HCEC 1CT (cell line): ENCODE data around the gene GPC4.

Experiments used
- DNase-seq: peaks from one replicate; pipeline ENCODE4 v3.0.0-alpha.2; 2017

The GPC4 gene

DNA sequence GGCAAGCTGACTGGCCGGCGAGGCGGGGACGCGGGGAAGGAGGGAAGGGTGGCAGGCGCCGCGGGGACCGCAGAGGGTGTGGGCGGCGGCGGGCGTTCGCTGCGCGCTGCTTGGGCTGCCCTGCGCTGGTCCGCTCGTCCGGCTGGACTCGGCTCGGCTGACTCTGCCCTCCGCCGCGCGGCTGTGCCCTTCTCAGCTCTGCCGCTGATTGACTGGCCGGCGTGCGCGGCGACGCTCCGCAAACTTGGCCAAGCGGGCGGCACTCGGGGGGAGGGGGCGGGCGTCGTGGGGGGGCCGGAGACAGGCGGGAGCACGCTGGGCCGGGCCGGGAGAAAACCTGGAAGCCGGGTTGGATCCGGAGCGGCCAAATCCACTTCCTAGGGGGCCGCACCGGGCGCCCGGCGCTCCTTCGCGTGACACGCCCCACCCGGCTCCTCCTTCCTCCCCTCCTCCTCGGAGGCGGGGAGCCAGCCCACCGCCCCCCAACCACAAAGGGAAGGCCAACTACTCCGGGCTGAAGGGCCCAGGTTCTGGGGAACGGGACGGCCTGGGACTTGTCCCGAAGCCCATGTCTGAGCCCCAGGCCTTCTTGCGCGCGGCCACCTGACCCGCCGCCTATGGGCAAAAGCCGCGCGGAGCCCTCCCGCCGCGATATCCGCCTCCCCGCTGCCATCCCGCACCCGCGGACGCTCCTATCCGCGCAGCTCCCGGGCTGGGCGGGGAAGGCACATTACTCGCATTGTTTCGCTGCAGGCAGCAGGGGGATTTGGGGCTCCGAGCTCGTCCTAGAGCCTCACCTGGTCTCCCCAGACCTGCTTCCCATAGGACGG, at the start of gene GPC4:
Gene GPC4 (minus strand): TSS at position 214 of the 830 bp plus-strand sequence. CDS start 524 bp downstream, outside the sequence.
- DNase-seq, result no peak

DNA sequence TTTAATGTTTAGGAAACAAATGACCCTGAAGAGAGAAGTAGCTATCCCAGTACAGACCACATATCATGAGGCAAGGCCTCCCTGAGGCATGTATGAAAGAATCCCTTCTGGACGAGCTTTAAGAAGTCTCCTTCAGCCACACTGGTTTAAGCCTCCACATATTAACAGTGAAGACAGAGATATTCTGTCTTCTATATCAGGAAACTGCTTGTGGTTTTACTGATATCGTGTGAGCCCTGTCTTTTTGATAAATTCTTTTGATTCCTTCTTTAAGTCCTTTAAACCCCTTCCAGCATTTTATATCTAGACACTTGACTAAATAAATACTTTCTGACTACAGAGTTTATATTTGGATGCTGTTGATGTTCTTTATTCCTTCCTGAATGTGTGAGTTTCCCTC, 45.9 kb upstream of the GPC4 start:
- DNase-seq, result no peak

DNA sequence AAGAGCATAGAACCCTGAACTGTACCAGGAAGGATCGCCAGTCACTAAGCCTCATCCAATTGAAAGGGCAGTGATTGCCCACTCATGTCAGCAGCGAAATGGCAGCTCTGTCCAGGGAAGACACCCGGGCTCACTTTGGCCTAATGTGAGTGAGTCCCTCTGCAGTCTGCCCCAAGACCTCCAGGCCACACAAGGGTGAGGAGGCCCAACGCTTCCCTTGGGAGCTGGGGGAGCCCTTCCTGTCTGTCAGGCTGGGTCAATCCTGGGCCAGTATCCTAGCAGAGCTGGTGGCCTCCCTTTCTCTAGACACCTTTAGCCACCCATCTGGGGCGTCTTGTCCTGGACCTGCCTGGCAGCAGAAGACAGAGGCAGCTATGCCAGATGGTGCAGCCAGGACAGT, 39.6 kb upstream of the GPC4 start:
- no peak for DNase-seq

DNA sequence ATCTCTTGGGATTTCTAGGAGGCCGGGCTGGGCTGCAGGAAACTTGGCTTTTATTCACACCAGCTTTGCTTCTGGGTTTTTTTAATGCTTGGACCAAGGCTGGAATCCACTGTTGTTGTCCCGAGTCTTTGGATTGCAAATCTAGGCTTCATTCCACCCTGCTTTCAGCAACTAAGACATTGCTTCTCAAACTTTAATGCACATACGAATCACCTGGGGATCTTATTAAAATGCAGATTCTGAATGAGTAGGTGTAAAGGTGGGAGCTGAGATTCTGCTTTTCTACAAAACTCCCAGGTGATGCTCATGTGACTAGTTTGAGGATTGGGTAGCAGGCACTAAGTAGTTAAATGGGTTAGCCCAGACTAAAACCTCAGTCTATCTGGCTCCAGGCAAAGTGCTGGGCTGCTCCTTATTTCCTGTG, 39.2 kb upstream of the GPC4 start:
- no peak for DNase-seq

DNA sequence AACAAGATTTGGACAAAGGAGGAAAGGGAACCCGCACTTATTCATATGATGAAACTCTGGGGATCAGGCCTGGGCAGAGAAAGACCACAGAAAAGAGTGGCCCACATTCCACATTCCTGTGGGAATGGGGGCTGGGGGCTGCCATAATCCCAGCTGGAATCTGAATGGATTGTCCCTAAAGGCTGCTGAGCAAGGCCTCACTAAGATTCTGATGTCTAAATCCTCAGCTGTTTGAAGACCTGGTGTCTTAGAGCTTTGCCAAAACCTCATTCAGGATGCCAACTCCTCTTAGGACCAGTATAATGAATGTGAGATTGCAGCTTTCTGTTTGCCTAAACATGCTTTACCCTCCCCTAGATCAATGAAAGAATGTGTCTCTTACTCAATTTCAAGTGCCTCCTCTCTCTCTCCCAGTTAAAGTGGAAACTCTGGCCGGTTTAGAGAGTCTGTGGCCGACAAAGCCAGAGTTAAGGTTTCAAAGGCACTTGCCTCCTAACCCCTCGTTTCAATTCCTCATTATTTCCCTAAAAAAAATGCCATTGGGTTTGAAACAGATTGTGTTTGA, 33.3 kb upstream of the GPC4 start:
- DNase-seq, result no peak

DNA sequence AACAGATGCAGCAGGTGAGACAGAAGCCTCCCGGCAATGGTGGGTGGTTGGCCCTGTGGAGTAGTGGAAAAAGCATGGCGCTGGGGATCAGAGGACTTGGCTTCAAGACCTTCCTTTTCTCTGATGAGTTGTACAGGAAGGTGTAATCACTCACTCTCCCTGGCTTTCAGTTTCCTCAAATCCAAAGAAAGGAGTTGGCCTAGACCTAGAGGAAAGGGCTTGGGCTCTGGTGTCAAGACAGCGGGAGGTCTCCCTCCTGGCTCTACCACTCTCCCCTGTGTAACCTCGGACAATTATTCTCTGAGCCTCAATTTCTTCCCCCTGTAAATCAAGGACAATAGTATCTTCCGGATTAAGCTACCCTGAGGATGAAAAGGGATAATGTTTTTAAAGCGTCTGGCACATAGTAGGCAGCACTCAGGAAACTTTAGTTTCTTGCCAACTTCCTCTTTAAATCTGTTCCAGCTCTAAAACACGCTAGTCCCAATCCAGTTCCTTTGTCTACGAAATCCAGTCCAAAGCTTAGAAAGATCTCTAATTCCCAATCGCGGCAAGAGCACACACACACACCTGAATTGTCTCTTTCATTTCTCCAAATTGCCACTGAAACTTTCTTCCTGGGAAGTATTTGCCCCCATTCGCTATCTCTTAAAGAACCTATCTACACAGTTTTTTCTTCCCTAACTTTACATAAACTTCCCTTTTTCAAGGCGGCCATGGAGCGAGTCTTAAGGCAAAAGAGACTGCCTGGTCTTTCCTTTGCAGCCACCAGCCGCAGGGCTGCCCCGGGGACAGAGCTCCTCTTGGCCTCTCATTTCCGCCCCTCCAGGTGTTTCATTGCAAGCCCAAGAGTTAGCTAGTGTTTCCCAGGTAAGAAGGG, 29.9 kb upstream of the GPC4 start:
- no peak for DNase-seq

DNA sequence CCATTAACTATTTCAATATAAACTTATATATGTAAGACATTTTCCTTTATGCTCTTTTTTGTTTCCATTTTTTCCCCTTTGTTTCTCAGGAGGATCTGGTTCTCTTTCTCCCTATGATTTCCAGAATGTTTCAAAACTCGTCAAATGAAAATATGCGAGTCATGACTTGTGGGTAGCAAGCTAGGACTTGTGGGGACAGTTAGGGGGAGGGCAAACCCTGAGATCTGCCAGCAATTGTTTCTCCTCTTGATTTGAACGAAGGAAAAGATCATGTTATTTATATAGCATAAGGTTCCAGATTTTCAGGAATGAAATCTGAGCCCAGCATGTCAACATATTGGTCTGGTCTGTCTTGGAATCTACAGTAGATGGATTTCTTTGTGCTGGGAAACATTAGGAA, 28.9 kb upstream of the GPC4 start:
- DNase-seq, result no peak

DNA sequence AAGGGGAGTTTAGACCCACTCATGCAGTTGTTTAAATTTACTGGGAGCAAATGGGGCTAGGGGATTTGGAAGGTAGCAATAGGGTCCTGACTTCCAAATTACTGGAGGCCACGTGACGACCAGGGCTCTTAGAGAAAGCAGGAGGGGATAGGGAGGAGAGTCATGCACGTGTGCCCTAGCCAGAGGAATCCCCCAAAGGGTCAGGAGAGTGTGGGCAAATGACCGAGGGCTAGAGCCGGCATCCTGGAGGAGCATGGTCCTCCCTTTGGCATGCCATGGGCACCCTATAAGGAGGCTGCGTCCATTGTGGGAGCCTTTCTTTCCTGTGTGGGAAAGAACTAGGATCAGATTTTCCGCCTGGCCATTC, 25.5 kb upstream of the GPC4 start:
- DNase-seq, result no peak

DNA sequence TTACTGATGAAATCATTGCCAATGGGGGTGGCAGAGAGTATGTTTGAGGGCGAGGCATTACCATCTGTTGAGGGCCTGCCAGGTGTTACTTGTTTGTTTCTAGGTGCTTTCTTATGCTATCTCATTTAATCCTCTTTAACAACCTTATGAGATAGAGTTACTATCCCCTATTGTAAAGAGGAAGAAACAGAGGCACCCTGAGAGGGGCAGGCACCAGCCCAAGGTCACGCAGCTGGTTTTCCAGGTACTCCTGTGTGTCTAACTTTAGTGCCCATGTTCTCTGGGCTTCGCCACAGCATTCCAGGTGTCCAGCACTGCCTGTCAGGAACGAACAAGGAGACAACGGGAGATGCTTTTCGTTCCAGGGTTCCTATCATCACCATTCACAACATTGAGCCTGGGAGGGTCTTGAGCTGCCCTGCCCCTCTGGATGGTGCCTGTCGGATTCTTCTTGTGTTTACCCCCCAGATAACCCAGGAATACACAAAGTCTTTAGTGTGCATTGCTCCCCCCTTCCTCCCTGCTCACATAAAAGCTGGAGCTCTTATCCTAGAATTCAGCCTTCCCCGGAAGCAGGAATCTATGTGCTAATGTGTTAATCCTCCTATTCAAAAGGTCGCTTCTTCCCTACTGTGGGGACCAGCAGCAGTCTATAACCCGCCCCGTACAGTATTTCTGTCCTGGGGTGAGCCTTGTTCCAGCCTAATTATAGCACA, 24.9 kb upstream of the GPC4 start:
- DNase-seq, result no peak

DNA sequence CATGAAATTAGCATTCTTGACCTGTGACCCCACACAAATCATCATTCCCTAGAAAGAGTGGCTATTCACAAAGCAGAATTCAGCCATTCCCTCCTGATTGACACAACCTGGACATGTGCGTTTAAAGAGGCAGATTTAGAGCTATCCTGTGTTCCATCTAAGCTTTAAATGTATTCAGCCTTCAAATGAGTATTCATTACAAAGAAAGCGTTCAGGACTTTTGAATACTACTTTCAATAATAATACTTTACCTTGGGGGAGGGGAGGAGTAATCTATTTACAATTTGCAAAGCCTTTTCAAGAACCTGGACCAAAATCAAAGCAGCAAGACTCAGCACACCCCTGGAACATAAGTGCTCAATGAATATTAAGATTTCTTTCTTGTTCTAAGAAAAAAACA, 22.5 kb upstream of the GPC4 start:
- DNase-seq, result no peak

DNA sequence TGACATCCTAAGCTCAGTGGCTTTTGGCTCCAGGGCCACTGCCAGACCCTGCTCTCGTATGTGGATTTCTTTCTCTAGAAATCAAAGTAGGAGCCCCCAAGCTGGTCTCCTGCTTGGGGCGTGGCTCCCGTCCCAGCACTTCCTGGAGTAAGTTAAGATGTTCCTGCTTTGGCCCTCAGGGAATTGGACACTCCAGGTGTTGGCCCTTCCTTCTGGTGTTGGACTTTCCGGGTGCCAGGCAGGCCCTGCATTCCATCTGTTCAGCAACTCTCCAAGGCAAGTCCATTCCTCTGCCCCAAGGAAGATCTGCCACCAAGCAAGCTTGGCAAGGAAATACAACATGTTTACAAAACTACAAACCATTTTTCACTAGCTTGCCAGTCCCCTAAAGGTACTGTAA, 22.1 kb upstream of the GPC4 start:
- DNase-seq, result no peak

DNA sequence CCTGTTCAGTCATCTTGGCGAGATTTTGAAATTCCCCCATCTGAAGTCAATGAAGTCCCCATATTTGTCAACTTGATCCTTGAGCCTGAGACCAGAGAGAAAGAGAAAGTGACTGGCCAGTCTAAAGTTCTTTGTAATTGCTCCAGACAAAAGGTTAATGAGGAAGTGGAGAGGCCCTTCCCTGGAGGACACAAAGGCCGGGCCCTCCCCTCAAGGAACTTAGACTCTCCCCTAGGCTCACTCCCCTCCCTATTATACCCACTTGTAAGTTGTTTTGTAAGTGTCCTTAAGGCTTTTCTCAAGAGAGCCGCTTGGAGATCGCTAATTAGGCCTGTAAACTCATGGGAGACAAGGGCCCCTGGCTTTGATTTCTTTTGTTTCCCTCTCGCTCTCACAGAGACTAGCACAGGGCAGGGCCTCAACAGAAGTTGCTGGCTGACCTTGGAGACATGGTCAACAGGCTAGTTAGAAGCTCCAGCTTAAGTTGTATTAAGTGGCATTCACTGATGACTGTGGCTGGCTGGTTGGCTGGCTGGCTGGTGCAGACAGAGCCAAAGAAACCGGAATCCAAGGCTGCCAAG, 20.3 kb upstream of the GPC4 start:
- no peak for DNase-seq

DNA sequence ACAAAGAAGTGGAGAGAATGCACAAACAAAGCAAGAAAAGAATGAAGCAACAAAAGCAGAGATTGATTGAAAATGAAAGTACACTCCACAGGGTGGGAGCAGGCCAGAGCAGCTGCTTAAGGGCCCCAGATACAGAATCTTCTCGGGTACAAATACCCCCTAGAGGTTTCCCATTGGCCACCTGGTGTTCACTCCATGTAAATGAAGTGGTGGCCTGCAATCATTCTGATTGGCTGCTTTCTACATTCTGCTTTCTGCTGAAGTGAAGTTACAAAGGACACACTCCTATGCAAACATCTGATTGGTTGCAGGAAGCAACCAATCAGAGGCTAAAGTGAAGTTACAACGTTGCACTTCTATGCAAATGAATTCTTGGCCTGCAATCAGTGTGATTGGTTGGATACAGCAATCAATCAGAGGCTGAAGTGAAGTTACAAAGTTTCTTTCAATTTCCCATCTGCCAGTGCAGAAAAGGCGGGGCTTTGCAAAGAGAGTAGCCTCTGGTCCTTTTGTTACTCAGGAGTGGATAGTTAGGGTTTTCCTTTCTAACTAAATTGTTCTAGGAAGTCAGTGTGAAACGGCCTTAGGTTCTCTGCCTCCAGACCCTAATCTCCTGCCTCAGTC, 19.0 kb upstream of the GPC4 start:
- no peak for DNase-seq

DNA sequence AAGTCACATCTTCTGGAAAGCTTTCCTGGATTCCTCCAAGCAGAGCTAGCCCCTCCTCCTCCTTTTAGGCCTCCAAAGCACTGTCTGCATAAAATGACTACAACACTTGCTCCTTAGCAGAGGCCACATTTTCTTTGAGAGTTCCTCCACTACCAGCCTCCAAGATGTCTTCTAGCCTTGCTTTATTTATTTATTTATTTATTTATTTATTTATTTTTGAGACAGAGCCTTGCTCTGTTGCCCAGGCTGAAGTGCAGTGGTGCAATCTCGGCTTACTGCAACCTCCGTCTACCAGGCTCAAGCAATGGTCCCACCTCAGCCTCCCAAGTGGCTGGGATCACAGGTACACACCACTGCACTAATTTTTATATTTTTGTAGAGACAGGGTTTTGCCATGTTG, 4.6 kb upstream of the GPC4 start:
- no peak for DNase-seq

DNA sequence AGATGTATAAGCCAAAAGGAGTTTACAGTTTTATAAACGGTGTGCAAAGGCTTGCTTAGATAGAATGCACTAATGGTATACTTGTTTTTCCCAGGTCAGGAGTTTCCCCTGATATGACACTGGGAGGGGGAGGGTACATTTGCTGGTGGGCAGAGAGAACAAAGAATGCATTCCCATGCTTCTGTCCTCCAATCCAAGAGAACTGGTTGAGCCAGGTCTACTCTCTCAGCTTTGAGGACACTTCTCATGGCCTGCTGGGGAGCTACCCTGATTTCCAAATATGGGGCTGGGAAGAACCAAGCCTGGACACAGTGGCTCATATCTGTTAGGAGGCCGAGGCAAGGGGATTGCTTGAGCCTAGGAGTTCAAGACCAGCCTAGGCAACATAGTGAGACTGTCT, 3.3 kb upstream of the GPC4 start:
- DNase-seq, result no peak

DNA sequence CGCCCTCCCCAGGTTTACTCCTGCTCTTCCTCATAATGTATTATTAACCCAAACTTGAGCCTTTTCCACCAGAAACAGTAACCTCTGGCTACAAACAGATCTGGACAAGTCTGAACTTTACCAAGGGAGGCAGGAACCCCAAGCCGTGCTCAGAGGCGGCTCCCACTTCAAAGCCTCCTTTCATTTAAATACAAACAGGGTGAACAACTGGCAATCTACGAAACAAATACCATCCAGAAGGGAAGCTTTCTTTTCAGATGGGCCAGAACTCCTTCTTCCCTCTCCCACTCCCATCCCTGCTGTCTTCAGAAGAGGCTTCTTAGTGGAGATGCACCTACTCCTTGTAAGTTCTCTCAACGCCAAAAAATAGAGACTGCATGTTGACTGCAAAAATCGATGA, 2.1 kb upstream of the GPC4 start:
- no peak for DNase-seq

DNA sequence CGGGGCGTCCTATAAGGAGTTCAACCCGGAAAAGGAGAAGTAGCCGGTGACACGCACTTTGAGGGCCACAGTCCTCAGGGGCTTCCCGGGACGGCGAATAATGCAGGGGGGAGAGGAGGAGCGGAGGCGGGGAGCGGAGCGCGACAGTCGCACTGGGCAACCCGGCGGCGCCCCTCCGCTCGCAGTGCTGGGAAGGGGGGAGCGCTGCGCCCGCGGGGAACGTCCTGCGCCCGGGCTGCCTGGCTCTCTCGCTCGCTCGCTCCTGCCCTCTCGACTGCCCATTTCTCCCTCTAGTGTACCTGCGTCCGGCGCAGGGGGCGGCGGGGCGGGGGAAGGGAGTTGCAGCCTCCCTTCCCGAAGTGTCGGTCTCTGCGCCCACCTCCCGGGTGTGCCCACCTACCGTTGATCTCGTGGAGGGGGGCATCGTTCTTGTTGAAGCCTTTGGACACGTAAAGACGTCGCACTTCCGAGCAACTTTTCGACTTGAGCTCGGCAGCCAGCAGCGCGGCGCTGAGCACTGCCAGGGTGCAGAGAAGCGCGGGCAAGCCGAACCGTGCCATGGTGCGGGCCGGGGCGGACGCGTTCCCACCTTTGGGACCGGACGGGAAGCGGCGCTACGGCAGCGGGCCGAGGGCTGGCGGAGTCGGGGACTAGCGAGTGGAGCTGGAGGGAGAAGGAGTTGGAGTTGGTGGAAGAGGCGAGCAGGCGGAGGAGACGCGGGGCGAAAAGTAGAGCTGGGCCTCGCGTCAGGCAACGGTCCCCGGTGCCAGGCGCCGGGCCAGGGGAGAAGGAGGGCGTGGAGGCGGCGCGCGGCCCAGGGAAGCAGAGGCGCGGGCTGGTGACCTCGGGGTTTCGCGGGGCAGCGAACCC, 648 bp downstream of the GPC4 start:
- no peak for DNase-seq

DNA sequence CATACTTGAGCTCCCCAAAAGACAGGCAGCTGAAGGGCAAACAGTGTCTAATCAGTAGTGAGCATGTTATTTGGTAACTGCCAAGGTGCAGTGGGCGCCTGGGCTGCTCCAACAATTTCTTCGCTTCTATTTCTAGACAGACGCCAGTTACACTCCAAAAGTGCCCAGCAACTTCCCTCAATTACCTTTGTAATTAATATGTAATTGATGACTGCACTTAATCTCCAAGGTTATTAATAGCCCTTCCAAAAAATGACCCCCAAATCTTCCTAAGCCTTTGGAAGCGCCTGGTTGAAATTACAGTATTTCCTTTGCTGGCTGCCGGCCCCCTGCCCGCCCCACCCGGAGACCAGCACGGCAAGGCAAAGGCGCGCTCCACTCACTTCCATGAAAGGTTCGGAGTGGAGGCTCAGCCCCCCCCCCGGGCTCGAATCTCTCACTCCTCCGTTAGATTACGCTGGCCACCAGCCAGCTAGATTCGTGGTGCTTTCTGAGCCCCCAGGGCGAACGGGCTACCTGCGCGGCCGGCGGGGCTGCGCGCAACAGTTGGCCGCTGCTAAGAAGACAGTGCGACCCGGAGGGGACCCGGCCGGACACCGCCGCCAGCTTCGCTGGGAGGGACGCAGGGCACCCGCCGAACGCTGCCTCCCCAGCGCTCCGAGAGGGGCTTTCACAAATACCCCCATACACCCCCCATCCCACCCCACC, 1.9 kb downstream of the GPC4 start:
- no peak for DNase-seq

DNA sequence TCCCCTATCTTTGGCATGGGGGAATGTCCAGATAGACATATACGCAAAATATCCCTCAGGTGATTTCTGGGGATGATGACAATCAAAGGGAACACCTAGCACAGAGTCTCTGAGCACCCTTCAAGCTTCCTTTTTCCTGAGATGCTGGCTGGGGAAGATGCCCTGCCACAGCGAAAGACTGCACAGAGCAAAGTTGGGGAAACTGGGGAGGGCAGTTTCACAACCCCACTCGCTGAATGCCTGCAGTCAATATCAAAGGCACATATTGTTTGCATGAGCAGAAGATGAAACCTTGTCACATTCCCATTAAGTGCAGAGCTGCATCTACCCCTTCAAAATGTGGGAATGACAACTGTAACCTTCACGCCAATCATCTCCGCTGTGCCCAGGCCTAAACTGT, 2.6 kb downstream of the GPC4 start:
- no peak for DNase-seq

DNA sequence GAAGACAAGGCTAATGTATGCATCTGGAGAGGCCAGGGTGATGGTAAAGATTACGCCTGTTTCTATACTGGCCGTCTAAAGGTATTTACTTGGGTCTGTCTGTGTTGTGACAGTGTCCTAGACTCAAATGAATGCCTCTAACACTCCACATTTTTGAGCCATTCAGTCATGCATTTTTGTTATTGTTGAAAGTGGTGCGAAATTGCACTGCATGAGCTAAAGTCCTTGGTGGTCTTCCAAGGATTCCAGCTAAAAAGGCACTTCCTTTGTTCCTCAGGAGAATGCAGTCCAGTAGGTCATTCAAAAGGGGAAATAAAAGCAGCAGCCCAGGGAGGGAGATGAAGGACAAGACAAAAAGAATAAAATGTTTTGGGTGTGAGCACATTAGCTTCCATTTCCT, 3.0 kb downstream of the GPC4 start:
- no peak for DNase-seq

DNA sequence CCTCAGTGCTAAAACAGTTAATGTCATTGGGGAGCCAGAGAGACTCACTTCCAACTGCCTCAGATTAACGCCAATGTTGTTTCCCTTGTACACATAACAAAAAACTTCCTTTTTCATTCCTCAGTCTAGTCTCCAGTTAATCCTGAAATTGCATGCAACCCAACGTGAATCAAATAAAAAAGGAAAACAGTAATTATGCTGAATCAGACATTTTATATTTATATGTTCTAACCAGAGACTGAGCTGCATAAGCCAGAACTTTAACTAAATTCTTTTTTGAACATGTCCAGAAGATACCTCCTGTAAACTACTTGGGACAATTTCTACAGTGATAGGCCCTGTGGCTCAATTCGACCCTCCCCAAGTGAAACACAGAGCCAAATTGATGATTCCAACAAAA, 4.7 kb downstream of the GPC4 start:
- no peak for DNase-seq
